Psoas muscle (tissue), 8 donors: ENCODE results near the gene RGS3. TPM values are rescaled to one million over a fixed set of nuclear protein-coding genes. Genes with fewer than 3 reads are reported as not detected.
"Not testable (repeated sequence)": the region's sequence is repeated elsewhere in the genome, so short reads cannot be mapped to it uniquely, and the experiment has no call there.

ENCODE experiments used
- ATAC-seq, 4 donors: fragments of 200-7000 bp; cut with Tn5 transposase; one replicate each; pipeline ENCODE4 v1.9.1; 2020; ENCODE audit warnings: moderate library complexity in 3 of 4, mild to moderate bottlenecking in 2 of 4
- DNase-seq, 2 donors: peaks; one replicate each; pipeline ENCODE4 v3.0.0-alpha.2; 2020
- H3K27ac ChIP-seq: fragments of 200-600 bp; one replicate; pipeline ENCODE4 v1.8.0; 2022
- H3K27me3 ChIP-seq, 3 donors: fragments of 200-600 bp in 1 of 3; one replicate each; pipeline versions ENCODE4 v1.6.1 to v1.8.0; 2013 to 2022; ENCODE audit warnings: low read length in 2 of 3, mild to moderate bottlenecking in 2 of 3, moderate library complexity in 1 of 3; ENCODE audit not compliant: insufficient read depth in 3 of 3
- H3K36me3 ChIP-seq, 2 donors: fragments of 200-600 bp in 1 of 2; one replicate each; pipeline versions ENCODE4 v1.6.1 to v1.8.0; 2013 to 2022; ENCODE audit warnings: low read depth in 1 of 2, mild to moderate bottlenecking in 1 of 2, moderate library complexity in 1 of 2; ENCODE audit not compliant: insufficient read depth in 1 of 2
- H3K4me1 ChIP-seq: fragments of 200-600 bp; one replicate; pipeline ENCODE4 v1.8.0; 2022
- H3K4me3 ChIP-seq: fragments of 200-600 bp; one replicate; pipeline ENCODE4 v1.8.0; 2022; ENCODE audit warnings: mild to moderate bottlenecking
- H3K9me3 ChIP-seq: fragments of 200-600 bp; one replicate; pipeline ENCODE4 v1.8.0; 2022
- WGBS, 3 donors: extraction: QIAGEN DNeasy Blood & Tissue Kit; methylation state at CpG; one replicate each; pipeline versions ENCODE4 v1.1.6 to v1.1.7; 2013; 5-methylcytosine and 5-hydroxymethylcytosine counted together
- intact Hi-C, 2 donors: fragments of 100-400 bp; cut with DNase I; formaldehyde crosslinking; loops; one replicate each; pipeline versions ENCODE4 v1.11.0 to v1.14.2; 2022
- polyA plus RNA-seq, 3 donors: library from polyadenylated mRNA; stranded (reverse); fragments of 200-250 nt; gene quantifications; one replicate each; pipeline ENCODE4 v1.2.3, GENCODE V29; 2013
- total RNA-seq, 4 donors: library from RNA; stranded (reverse); fragmentation: NEBNext Ultra II Directional in 2 of 4; extraction: Animal tissue kit (Norgen Biotek cat#: 25700) in 2 of 4; gene quantifications; one replicate each; pipeline versions ENCODE4 v1.2.1 to v1.2.4, GENCODE V29; 2021 to 2023
- TF ChIP-seq, protein P1 (sequence below): fragments of 200-600 bp; IDR thresholded peaks from one replicate; pipeline ENCODE4 v1.8.0; 2022; ENCODE audit warnings: antibody characterized with exemption
- donor health status: healthy with polysubstance abuse.
- donor health status: DM: no; HTN: no; CAD: no; lungs with moderate emphysema.
- donor health status: Bipolar disorder and iron deficiency.
- donor health status: healthy.
- donor health status: DM: yes; HTN: yes; CAD: no.
- donor health status: DM: no; HTN: no; CAD: no.
- donor health status: DM: no; HTN: no; CAD: no.
- donor health status: DM: yes; HTN: yes; CAD: no.

RGS3 gene
- total and polyA plus RNA-seq, 7 donors: 7.1 to 38.1 (median 14.6) TPM

DNA sequence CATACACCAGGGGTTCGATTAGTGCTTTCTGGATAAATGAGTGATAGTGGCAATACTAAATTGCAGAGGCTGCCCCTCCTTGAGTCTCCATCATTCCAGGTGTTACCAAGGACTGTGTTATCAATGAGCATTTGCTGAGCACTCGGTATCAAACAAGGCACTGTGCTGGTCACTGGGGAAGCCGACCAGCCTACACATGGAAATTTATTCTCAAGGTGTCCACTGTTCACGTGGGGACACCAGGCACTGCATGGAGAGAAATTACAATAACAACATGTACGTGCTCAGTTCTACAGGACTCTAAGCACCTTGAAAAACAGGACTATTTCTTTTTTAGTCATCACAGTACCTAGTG is 22.2 kb downstream of the RGS3 start:
- WGBS, 3 donors: 85 to 91% (median 88%) methylated on average over 5 of the region's 5 CpGs
- DNase-seq: no peak
- intact Hi-C loops: loop anchor here in 1 of 2 donors (2.0 kb wide), 1 partner anchor 21 kb away; no protein-coding TSS in a partner anchor
- no peaks in the 10 kb centered on the region for H3K36me3 ChIP-seq
- H3K4me1 ChIP-seq: peaks cover 40% of the 10 kb centered on the region
- H3K9me3 ChIP-seq: no peaks in the 10 kb centered on the region
- no peaks in the 10 kb centered on the region for H3K27me3 ChIP-seq
- peak overlapping the region; percentile 30 for H3K27ac ChIP-seq
- TF ChIP-seq, protein P1, sequence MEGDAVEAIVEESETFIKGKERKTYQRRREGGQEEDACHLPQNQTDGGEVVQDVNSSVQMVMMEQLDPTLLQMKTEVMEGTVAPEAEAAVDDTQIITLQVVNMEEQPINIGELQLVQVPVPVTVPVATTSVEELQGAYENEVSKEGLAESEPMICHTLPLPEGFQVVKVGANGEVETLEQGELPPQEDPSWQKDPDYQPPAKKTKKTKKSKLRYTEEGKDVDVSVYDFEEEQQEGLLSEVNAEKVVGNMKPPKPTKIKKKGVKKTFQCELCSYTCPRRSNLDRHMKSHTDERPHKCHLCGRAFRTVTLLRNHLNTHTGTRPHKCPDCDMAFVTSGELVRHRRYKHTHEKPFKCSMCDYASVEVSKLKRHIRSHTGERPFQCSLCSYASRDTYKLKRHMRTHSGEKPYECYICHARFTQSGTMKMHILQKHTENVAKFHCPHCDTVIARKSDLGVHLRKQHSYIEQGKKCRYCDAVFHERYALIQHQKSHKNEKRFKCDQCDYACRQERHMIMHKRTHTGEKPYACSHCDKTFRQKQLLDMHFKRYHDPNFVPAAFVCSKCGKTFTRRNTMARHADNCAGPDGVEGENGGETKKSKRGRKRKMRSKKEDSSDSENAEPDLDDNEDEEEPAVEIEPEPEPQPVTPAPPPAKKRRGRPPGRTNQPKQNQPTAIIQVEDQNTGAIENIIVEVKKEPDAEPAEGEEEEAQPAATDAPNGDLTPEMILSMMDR: no peak
- H3K4me3 ChIP-seq: no peak overlapping the region
- no peak for ATAC-seq

DNA sequence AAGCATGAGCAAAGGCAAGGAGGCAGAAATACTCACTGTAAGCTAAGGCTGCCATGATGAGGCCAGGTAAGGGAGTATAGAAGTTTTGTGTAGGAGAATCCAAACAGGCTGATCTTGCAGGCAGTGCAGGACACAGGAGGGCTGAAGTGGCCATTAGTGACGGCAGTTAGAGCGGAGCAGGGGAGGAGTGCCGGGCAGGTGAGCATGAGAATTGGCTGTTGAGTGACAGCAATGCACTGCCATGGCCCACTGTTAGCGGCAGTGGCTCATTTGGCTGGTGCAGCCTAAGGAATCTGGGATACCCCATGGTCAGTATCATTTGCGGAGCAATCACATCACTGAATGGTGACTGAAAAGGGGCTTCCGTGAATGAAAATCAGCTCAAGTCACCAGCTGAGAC is 22.8 kb downstream of the RGS3 start:
- ATAC-seq: no peak
- intact Hi-C loops: loop anchor here in 1 of 2 donors (2.0 kb wide), 1 partner anchor 22 kb away; no protein-coding TSS in a partner anchor
- Histone ChIP-seq H3K9me3 (no peaks in the 10 kb centered on the region), H3K36me3 (no peaks in the 10 kb centered on the region), H3K4me1 (peaks cover 40% of the 10 kb centered on the region), H3K4me3 (no peak overlapping the region), H3K27ac (peak overlapping the region; percentile 30), H3K27me3 (no peaks in the 10 kb centered on the region)
- 88 to 99% (median 96%) methylated on average over 6 of the region's 6 CpGs for WGBS, 3 donors
- DNase-seq: no peak
- TF ChIP-seq, protein P1: no peak

DNA sequence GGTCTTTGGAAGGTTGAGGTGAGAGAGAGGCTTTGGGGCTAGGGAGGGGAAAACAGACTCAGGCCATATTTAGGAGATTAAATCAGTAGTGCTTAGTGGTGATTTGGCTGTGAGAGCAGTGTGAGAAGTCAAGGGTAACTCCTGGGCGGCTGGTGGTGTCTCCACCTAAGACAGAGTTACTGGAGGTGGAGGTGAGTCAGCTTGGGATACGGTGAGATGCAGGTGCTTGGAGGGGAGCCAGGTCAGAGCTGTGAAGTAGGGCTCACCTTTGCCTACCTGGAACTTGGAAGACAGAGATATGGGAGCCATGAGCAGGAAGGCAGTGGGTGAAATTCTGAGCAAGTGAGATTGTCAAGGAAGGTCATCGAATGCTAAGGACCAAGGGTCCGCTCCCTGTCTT is 24.5 kb downstream of the RGS3 start:
- ATAC-seq: no peak
- DNase-seq: no peak
- Histone ChIP-seq H3K36me3 (no peaks in the 10 kb centered on the region), H3K4me1 (peaks cover 54% of the 10 kb centered on the region), H3K27me3 (no peaks in the 10 kb centered on the region), H3K27ac (peak overlapping the region; percentile 92), H3K9me3 (no peaks in the 10 kb centered on the region), H3K4me3 (no peak overlapping the region)
- intact Hi-C loops: no loop called here
- 90 to 99% (median 91%) methylated on average over 4 of the region's 4 CpGs for WGBS, 3 donors
- TF ChIP-seq, protein P1: no peak

DNA sequence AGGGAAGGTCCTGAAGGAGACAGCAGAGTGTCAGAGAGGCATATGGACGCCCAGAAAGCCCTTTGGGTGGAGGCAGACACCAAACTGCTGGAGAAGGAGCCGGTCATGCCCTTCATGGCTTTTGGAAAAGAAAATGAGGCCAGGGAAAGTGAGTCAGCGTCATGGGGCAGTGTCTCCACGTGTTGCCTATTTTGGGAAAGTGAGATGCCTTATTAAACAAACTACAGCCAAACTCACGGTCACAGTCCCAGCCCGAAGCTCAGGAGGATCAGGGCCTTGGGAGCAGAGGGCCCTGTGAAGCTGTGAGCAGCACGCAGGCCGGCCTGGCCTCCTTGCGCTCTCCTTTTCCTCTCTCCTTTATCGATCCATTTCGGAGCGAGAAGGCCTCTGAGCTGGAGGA is 25.0 kb downstream of the RGS3 start:
- DNase-seq (peak; percentile 49 to 77), ATAC-seq (peak; percentile 84 to 90 (median 86))
- intact Hi-C loops: no loop called here
- Histone ChIP-seq H3K9me3 (no peaks in the 10 kb centered on the region), H3K36me3 (no peaks in the 10 kb centered on the region), H3K27ac (peak overlapping the region; percentile 92), H3K27me3 (no peaks in the 10 kb centered on the region), H3K4me3 (no peak overlapping the region), H3K4me1 (peaks cover 58% of the 10 kb centered on the region)
- TF ChIP-seq, protein P1: no peak
- 46 to 61% (median 56%) methylated on average over 12 of the region's 12 CpGs for WGBS, 3 donors

DNA sequence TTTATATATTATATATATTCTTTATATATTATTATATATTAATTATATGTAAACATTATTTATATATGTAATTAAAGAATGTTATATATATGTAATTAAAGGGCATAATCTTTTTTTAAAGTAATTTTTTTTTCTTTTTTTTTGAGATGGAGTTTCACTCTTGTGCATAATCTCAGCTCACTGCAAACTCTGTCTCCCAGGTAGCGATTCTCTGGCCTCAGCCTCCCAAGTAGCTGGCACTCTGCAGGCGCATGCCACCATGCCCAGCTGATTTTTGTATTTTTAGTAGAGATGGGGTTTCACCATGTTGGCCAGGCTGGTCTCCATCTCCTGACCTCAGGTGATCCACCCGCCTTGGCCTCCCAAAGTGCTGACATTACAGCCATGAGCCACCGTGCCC is 27.6 kb downstream of the RGS3 start:
- Histone ChIP-seq H3K27ac (peak overlapping the region; percentile 79), H3K4me1 (peaks cover 44% of the 10 kb centered on the region)
- not testable (repeated sequence) for DNase-seq

More for the DNA sequence above, 27.6 kb downstream of the RGS3 start:
- H3K27me3 ChIP-seq, H3K9me3 ChIP-seq, H3K36me3 ChIP-seq, H3K4me3 ChIP-seq: not testable (repeated sequence)
- peak; percentile 15 to 46 (median 42) for ATAC-seq
- WGBS, 3 donors: 30 to 48% (median 35%) methylated on average over 4 of the region's 4 CpGs
- intact Hi-C loops: loop anchor here in 1 of 2 donors (5.0 kb wide), 1 partner anchor 56 kb away; no protein-coding TSS in a partner anchor
